MM.1S (cell line): ENCODE measurements around the gene OR2B6.

Experiments
- EZH2 ChIP-seq: fragments of 300-600 bp; sonication (generic); optimal IDR thresholded peaks from 2 replicates; pipeline ENCODE3; 2017; ENCODE audit warnings: low read depth, mild to moderate bottlenecking, antibody characterized with exemption, low read length, mixed read lengths
- EZH2phosphoT487 ChIP-seq: fragments of 300-600 bp; sonication (generic); IDR thresholded peaks from 2 replicates; pipeline ENCODE4 v1.6.1; 2018; ENCODE audit warnings: antibody characterized with exemption, low read length
- TF ChIP-seq, protein P1 (sequence below): fragments of 300-600 bp; sonication (generic); IDR thresholded peaks from 2 replicates; pipeline ENCODE4 v1.5.1; 2016; ENCODE audit warnings: antibody characterized with exemption, low read length, mixed read lengths

DNA sequence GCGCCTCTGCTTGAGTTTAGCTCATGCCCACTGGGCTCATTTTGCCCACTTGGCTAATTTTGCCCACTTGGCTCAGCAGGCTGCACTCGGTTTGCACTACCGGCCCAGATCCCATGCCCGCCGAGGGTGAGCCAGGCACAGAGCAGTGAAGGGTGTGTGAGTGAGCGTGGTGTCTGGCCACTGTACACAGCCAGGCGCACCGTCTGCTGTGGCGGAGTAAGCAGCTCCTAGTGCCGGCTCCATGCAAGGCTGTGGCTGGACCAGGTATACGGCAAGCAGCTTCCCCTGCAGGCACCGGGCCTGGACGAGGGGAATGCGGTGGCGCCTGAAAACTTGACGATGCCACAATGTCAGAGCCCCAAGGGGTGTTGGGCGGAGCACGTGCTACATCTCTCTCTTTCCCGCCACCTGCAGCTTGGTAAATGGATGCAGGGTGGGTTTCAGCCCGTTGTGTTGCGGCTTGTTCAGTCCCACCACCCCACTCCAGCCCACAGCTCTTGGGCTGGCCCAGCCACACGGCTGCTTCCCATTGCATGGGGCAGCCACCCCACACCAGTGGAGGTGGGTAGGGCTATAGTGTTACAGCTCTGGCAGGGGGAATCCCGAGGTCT is 9.9 kb downstream of the OR2B6 start:
- TF ChIP-seq, protein P1, sequence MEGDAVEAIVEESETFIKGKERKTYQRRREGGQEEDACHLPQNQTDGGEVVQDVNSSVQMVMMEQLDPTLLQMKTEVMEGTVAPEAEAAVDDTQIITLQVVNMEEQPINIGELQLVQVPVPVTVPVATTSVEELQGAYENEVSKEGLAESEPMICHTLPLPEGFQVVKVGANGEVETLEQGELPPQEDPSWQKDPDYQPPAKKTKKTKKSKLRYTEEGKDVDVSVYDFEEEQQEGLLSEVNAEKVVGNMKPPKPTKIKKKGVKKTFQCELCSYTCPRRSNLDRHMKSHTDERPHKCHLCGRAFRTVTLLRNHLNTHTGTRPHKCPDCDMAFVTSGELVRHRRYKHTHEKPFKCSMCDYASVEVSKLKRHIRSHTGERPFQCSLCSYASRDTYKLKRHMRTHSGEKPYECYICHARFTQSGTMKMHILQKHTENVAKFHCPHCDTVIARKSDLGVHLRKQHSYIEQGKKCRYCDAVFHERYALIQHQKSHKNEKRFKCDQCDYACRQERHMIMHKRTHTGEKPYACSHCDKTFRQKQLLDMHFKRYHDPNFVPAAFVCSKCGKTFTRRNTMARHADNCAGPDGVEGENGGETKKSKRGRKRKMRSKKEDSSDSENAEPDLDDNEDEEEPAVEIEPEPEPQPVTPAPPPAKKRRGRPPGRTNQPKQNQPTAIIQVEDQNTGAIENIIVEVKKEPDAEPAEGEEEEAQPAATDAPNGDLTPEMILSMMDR = no peak
- TF ChIP-seq EZH2 = no peak
- TF ChIP-seq EZH2phosphoT487 = no peak
